Activated CD4-positive, alpha-beta T cell treated with anti-CD3 and anti-CD28 coated beads, Interleukin-2, amount 10 ng/mL, durations not matched to agents 7 days and 5 days (primary cell): ENCODE results near the gene GOLGA6L24. TPM values are rescaled to one million over a fixed set of nuclear protein-coding genes. Genes with fewer than 3 reads are reported as not detected.
"Not testable (repeated sequence)": the region's sequence is repeated elsewhere in the genome, so short reads cannot be mapped to it uniquely, and the experiment has no call there.

Experiments used
- CTCF ChIA-PET: fragments of 350-600 bp; sonication (Branson Sonifier 250); formaldehyde crosslinking; loops from one replicate; lab custom pipeline; 2021; ENCODE audit warnings: antibody characterized with exemption; lab: Charles Lee
- POLR2A ChIA-PET: fragments of 350-600 bp; sonication (Branson Sonifier 250); formaldehyde crosslinking; loops from one replicate; lab custom pipeline; 2021; ENCODE audit warnings: antibody characterized with exemption; lab: Charles Lee
- DNase-seq: peaks from one replicate; pipeline ENCODE4 v3.0.0-alpha.2; 2020
- H3K27ac Mint-ChIP-seq: one replicate; pipeline ENCODE4 v1.8.0; 2021; ENCODE audit warnings: mild to moderate bottlenecking, moderate library complexity, mixed read lengths
- H3K27me3 Mint-ChIP-seq: one replicate; pipeline ENCODE4 v1.8.0; 2021; ENCODE audit warnings: mixed read lengths
- H3K36me3 Mint-ChIP-seq: one replicate; pipeline ENCODE4 v1.8.0; 2021; ENCODE audit warnings: low read depth, mixed read lengths
- H3K4me1 Mint-ChIP-seq: one replicate; pipeline ENCODE4 v1.8.0; 2021; ENCODE audit warnings: mixed read lengths
- H3K4me3 Mint-ChIP-seq: one replicate; pipeline ENCODE4 v1.8.0; 2021; ENCODE audit warnings: mild to moderate bottlenecking, moderate library complexity, mixed read lengths
- H3K9me3 Mint-ChIP-seq: one replicate; pipeline ENCODE4 v1.8.0; 2021; ENCODE audit warnings: mixed read lengths
- total RNA-seq, 2 experiments: library from RNA; stranded (reverse); gene quantifications; one replicate each; pipeline ENCODE4 v1.2.3, GENCODE V29; 2021

GOLGA6L24 gene, protein sequence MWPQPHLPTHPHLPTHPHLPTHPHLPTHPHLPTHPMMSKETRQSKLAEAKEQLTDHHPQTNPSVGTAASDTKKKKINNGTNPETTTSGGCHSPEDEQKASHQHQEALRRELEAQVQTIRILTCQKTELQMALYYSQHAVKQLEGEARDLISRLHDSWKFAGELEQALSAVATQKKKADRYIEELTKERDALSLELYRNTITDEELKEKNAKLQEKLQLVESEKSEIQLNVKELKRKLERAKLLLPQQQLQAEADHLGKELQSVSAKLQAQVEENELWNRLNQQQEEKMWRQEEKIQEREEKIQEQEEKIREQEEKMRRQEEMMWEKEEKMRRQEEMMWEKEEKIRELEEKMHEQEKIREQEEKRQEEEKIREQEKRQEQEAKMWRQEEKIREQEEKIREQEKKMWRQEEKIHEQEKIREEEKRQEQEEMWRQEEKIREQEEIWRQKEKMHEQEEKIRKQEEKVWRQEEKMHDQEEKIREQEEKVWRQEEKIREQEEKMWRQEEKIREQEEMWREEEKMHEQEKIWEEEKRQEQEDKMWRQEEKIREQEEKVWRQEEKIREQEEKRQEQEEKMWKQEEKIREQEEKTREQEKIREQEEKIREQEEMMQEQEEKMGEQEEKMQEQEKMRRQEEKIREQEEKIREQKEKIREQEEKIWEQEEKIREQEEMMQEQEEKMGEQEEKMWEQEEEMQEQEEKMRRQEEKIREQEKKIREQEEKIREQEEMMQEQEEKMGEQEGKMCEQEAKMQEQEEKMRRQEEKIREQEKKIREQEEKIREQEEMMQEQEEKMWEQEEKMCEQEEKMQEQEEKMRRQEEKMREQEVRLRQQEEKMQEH
- total RNA-seq = not detected

DNA sequence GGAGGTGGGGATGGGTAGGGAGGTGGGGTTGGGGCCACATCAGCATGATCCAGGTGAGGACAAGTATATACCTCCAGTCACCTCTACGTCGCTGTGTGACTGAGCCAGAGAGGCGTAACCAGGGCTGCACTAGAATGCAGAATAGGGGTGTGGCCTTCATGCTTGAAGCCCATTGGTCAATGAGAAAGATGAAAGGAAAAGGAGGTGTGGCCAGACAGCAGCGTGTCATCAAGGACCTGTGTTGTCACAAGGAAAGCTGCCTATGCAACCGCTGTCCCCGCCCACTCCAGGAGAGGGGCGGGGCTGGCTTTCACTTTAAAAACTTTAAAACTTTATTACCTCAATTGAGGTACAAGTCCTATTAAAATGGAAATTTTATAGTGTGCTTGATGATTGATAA lies at the start of gene GOLGA6L24:
TSS of gene GOLGA6L24 (minus strand) at position 101 of the 400 bp plus-strand sequence. CDS start at position 40, 61 bp downstream.
- POLR2A ChIA-PET, H3K9me3 Mint-ChIP-seq: not testable (repeated sequence)

DNA sequence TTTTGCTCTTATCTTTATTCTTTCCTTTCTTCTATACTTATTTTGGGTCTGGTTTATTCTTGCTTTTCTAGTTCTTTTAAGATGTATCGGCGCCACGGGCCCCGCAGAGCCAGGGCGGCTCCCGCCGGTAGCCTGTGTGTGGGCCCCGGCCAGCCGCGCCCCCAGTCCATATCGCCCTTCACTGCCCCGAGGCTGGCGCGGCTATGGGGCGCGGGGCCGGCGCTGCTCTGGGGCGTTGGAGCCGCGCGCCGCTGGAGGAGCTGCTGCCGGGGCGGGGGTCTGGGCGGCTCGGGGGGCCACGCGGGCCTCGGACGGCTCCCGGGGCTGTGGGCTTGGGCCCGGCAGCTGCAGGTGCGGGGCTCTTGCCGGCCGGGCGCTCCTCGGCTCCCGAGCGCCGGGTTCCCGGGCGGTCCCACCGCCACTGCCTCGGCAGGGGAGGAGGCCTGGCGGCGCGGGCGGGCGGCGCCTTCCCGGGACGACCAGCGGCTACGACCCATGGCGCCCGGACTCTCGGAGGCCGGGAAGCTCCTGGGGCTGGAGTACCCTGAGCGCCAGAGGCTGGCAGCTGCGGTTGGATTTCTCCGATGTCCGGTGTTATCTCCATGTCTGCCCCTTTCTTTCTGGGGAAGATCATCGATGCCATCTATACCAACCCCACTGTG lies 45.0 kb upstream of the GOLGA6L24 start:
- H3K9me3 Mint-ChIP-seq, CTCF ChIA-PET, DNase-seq, H3K4me1 Mint-ChIP-seq, H3K4me3 Mint-ChIP-seq, H3K36me3 Mint-ChIP-seq, H3K27me3 Mint-ChIP-seq, H3K27ac Mint-ChIP-seq, POLR2A ChIA-PET: not testable (repeated sequence)

More for the DNA sequence above, at the start of gene GOLGA6L24:
- H3K27ac Mint-ChIP-seq, H3K27me3 Mint-ChIP-seq, H3K4me3 Mint-ChIP-seq, DNase-seq, H3K36me3 Mint-ChIP-seq, CTCF ChIA-PET, H3K4me1 Mint-ChIP-seq: not testable (repeated sequence)

DNA sequence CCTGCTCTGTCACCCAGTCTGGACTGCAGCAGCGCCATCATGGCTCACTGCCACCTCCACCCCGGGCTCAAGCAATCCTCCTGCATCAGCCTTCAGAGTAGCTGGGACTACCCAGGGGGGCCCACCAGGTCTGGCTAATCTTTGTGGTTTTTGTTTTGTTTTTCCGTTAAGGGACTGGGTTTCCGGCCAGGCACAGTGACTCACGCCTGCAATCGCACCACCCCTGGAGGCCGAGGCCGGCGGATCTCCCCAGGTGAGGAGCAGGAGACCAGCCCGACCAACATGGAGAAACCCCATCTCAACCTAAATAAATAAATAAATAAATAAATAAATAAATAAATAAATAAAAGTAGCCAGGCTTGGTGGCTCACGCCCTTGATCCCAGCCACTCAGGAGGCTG lies 38.1 kb upstream of the GOLGA6L24 start:
- not testable (repeated sequence) for H3K27ac Mint-ChIP-seq

DNA sequence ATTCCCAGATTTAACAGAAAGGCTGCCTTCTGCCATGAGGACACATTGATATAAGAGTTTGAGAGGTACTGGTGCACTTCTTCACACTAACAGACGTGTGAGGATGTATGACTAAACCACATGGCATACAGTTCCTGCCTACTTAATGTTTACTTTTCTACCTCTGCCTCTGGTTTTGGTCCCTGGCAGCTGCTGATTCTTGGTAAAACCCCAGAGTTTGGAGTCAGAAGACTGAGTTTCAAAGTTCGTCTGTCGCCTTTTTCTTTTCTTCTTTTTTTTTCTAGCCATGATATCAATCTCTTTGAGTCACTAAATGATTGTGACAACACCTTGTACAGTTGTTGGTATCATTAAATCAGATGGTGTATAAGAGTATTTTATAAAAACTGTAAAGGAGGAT lies 22.2 kb upstream of the GOLGA6L24 start:
- H3K36me3 Mint-ChIP-seq, H3K27me3 Mint-ChIP-seq, CTCF ChIA-PET, H3K27ac Mint-ChIP-seq, POLR2A ChIA-PET, H3K4me1 Mint-ChIP-seq, H3K4me3 Mint-ChIP-seq, H3K9me3 Mint-ChIP-seq: not testable (repeated sequence)
- DNase-seq = peak; percentile 21

More for the DNA sequence above, 38.1 kb upstream of the GOLGA6L24 start:
- H3K27me3 Mint-ChIP-seq, POLR2A ChIA-PET, DNase-seq, H3K4me1 Mint-ChIP-seq, H3K9me3 Mint-ChIP-seq, H3K36me3 Mint-ChIP-seq, H3K4me3 Mint-ChIP-seq, CTCF ChIA-PET: not testable (repeated sequence)

DNA sequence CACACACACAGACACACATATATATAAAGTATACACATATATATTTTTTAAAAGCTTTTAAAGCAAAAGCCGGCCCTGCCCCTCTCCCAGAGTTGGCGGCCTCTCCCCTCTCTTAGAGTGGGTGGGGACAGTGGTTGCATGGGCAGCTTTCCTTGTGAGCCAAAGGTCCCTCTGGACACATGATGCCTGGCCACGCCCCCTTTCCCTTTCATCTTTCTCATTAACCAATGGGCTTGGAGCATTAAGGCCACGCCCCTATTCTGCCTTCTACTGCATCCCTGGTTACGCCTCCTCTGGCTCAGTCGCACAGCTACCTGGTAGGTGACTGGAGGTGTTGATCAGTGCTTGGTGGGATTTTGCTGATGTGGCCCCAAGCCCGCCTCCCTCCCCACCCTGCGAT lies 20.5 kb upstream of the GOLGA6L24 start, which contains the start of gene GOLGA8F:
TSS of gene GOLGA8F (plus strand) at position 301 of the 400 bp plus-strand sequence. CDS start at position 399, 98 bp downstream.
- H3K27me3 Mint-ChIP-seq, H3K9me3 Mint-ChIP-seq, H3K36me3 Mint-ChIP-seq, H3K27ac Mint-ChIP-seq, H3K4me1 Mint-ChIP-seq, CTCF ChIA-PET, POLR2A ChIA-PET, H3K4me3 Mint-ChIP-seq, DNase-seq: not testable (repeated sequence)

DNA sequence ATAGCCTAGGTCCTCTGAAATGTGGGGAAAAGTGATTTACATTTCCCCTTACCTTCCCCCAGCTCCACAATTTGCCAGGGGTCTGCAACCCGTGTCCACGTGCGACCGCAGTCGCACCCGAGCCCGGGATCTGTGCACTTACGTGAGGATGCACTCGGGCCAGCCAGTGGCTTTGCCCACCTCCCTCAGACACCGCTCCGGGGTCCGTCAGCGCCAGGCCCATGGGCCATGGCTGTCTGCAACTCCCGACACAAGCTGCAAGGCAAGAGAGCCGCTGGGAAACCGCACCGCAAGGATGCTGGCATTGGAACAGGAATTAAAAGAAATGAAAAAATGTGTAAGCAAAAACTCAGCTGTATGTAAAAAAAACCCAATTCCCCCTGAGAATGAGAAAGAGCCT lies 7.6 kb upstream of the GOLGA6L24 start:
- DNase-seq, H3K9me3 Mint-ChIP-seq, H3K27me3 Mint-ChIP-seq, H3K36me3 Mint-ChIP-seq, CTCF ChIA-PET, POLR2A ChIA-PET, H3K4me3 Mint-ChIP-seq, H3K27ac Mint-ChIP-seq, H3K4me1 Mint-ChIP-seq: not testable (repeated sequence)

DNA sequence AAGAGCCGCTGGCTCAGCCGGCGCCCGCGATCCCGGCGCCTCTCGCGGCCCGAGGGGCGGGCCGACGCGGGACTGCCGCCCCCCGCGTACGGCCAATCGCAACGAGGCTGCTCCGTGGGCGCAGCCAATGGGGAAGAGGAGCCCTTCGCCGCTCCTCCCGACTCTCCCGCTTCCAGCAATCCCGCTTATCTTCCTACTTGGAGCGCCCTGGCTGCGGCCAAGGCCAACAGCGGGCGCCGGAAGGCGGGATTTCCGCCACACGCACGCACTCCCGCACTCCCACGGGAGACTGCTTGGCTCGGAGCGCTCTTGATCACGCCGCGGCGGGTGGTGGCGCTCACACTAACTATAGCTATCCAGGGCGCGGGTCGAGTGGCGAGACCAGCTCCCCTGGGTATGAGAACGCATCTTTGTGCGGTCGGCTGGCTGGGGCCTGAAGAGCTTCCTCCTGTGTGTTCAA lies 35.7 kb downstream of the GOLGA6L24 start, which contains the start of gene HERC2:
TSS of gene HERC2 (minus strand) at position 51 of the 460 bp plus-strand sequence. CDS start 746 bp downstream, outside the sequence.
- H3K27ac Mint-ChIP-seq = peak within 1 kb of the TSS; percentile 85
- H3K4me3 Mint-ChIP-seq = peak within 1 kb of the TSS; percentile 84
- H3K27me3 Mint-ChIP-seq, H3K4me1 Mint-ChIP-seq, CTCF ChIA-PET, H3K9me3 Mint-ChIP-seq, POLR2A ChIA-PET, DNase-seq: not testable (repeated sequence)
- peaks cover 10% of the 10 kb centered on the region for H3K36me3 Mint-ChIP-seq

DNA sequence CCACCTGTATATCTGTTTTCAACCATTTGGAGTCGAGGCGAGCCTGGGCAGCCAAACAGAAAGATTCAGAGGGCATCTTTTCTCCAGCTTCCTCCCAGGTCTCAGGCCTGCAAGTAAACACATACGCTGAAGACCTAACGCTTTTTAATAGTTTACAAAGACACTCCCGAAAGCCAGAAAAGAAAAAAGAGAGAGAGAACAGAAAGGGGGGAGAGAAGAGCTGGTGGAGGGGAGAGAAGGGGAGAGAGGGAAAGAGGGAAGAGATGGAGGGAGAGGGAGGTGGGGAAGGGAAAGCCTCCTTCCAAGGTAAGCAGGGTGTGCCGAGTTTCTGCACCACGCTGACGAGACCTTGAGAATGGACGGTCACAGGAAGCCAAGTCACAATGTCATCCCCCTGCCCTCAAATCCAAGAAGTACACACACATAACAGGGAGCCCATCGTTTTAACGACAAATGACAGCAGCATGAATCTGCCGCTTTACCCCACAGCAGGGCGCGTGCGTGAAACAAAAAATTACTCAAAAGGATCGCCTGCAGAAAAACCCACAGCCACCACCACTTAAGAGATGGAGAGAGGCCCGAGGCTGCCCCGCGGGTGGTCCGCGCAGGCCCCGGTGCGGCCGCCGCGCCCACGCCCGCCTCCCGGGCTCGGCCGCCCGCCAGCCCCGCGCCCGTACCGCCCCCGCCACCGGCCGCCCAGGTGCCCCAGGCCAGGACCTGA lies 36.4 kb downstream of the GOLGA6L24 start:
- POLR2A ChIA-PET, CTCF ChIA-PET, H3K27me3 Mint-ChIP-seq, H3K4me1 Mint-ChIP-seq, DNase-seq, H3K9me3 Mint-ChIP-seq: not testable (repeated sequence)
- Mint-ChIP-seq H3K4me3 (peak overlapping the region; percentile 84), H3K36me3 (peaks cover 12% of the 10 kb centered on the region), H3K27ac (peak overlapping the region; percentile 85)

DNA sequence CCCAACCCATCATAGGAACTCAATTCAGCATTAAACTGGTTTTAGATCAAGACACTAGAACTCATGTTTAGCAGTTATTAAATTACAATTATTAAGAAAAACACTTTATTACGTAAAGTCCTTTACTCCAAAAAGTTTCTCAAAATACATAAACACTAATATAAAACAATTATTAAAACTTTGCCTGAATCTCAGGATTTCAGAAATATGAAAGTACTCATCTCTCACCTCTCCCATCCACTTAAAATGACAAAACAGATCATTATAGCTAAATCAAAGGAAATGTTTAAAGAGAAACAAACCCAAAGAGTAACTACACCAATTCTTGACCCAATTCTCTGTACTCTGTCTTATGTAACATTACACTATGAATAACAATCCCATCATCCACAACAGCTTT lies 38.2 kb downstream of the GOLGA6L24 start:
- CTCF ChIA-PET, H3K4me3 Mint-ChIP-seq, H3K4me1 Mint-ChIP-seq, POLR2A ChIA-PET, H3K9me3 Mint-ChIP-seq, H3K27me3 Mint-ChIP-seq, DNase-seq: not testable (repeated sequence)
- Mint-ChIP-seq H3K27ac (peak overlapping the region; percentile 54), H3K36me3 (peaks cover 22% of the 10 kb centered on the region)

DNA sequence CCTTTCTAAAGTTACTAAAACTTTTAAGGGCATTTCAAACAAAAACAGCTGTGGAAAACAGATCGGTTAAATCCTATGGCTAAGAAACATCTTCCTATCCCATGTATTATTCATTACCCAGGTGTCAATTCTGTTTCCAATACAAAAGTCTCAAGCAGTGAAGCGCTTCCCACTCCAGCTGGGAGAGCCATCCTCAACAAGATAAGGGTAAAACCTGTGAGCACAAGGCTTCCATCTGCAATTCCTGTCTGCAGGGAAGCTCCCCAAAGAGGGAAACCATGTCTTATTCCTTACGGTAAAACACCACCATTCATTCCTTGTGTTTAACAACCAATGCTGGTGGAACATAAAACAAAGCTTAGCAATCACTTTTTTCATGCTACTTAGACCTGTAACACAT lies 39.1 kb downstream of the GOLGA6L24 start:
- H3K27ac Mint-ChIP-seq, H3K27me3 Mint-ChIP-seq, DNase-seq, CTCF ChIA-PET, POLR2A ChIA-PET, H3K9me3 Mint-ChIP-seq, H3K4me3 Mint-ChIP-seq, H3K4me1 Mint-ChIP-seq: not testable (repeated sequence)
- peaks cover 27% of the 10 kb centered on the region for H3K36me3 Mint-ChIP-seq

DNA sequence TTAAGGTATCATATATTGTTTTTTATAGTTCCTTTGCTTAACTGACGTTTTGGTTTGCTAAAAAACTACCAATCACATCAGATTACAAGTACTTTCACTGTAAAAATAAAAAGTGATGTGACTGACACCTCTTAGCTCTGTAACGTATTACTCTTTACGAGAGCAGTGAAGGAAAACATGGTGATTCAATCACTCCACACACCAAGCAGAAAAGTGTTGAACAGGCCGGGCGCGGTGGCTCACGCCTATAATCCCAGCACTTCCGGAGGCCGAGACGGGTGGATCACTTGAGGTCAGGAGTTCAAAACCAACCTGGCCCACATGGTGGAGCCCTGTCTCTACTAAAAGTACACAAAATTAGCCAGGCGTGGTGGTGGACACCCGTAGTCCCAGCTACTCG lies 39.8 kb downstream of the GOLGA6L24 start:
- CTCF ChIA-PET = not testable (repeated sequence)

DNA sequence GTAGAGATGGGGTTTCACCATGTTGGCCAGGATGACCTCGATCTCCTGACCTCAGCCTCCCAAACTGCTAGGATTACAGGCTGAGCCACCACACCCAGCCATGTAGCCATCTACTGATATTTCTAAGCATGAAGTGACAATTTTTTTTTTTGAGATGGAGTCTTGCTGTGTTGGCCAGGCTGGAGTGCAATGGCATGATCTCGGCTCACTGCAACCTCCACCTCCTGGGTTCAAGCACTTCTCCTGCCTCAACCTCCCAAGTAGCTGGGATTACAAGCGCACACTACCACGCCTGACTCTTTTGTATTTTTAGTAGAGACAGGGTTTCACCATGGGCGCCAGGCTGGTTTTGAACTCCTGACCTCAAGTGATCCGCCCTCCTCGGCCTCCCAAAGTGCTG lies 40.9 kb downstream of the GOLGA6L24 start:
- H3K27ac Mint-ChIP-seq, H3K9me3 Mint-ChIP-seq, POLR2A ChIA-PET, CTCF ChIA-PET, H3K27me3 Mint-ChIP-seq, H3K4me3 Mint-ChIP-seq, H3K4me1 Mint-ChIP-seq, DNase-seq: not testable (repeated sequence)
- peaks cover 29% of the 10 kb centered on the region for H3K36me3 Mint-ChIP-seq

More for the DNA sequence above, 39.8 kb downstream of the GOLGA6L24 start:
- H3K4me1 Mint-ChIP-seq, H3K27ac Mint-ChIP-seq, DNase-seq, H3K4me3 Mint-ChIP-seq, POLR2A ChIA-PET, H3K27me3 Mint-ChIP-seq, H3K9me3 Mint-ChIP-seq: not testable (repeated sequence)
- peaks cover 29% of the 10 kb centered on the region for H3K36me3 Mint-ChIP-seq
